OCI-LY7 (cell line): Measurements from ENCODE around the gene EHD4. TPM values are rescaled to one million over a fixed set of nuclear protein-coding genes. Genes with fewer than 3 reads are reported as not detected.

Source experiments
- BruUV-seq: library from RNA; stranded (reverse); fragments of 400-500 nt; replicated peaks from 2 replicates; lab custom pipeline; 2021; lab: Mats Ljungman, UMichigan
- CTCF ChIA-PET: fragments of 300-600 bp; sonication (Branson Sonifier 250); formaldehyde crosslinking; loops from one replicate; lab custom pipeline; 2022; ENCODE audit warnings: antibody characterized with exemption; ENCODE audit not compliant: unreplicated experiment; lab: Charles Lee
- POLR2A ChIA-PET: fragments of 300-600 bp; sonication (Branson Sonifier 250); formaldehyde crosslinking; loops from one replicate; lab custom pipeline; 2022; ENCODE audit warnings: antibody characterized with exemption; lab: Charles Lee
- DNase-seq: peaks from one replicate; pipeline ENCODE4 v3.0.0-alpha.2; 2015; ENCODE audit warnings: low spot score
- H2AFZ ChIP-seq: fragments of 200-600 bp; sonication (generic), shearing (Covaris generic); 2 replicates; pipeline ENCODE4 v1.6.1; 2014; ENCODE audit warnings: mild to moderate bottlenecking, antibody characterized with exemption, low read length, moderate library complexity
- H3K27ac ChIP-seq: fragments of 200-600 bp; sonication (generic); 2 replicates; pipeline ENCODE4 v1.5.1; 2014; ENCODE audit warnings: mixed run types, low read depth, mild to moderate bottlenecking, moderate library complexity, low read length, inconsistent platforms; ENCODE audit not compliant: poor library complexity, severe bottlenecking
- H3K36me3 ChIP-seq: fragments of 200-600 bp; sonication (generic); 2 replicates; pipeline ENCODE4 v1.6.1; 2014; ENCODE audit warnings: mild to moderate bottlenecking, antibody characterized with exemption, low read length, moderate library complexity, mixed read lengths; ENCODE audit not compliant: insufficient read depth
- H3K4me1 ChIP-seq: fragments of 200-600 bp; sonication (generic); 2 replicates; pipeline ENCODE4 v1.5.1; 2014; ENCODE audit warnings: mild to moderate bottlenecking, low read length; ENCODE audit not compliant: insufficient read depth, poor library complexity, severe bottlenecking
- H3K4me2 ChIP-seq: fragments of 200-600 bp; sonication (generic); 2 replicates; pipeline ENCODE4 v1.6.1; 2014; ENCODE audit warnings: mild to moderate bottlenecking, low read length
- H3K4me3 ChIP-seq: fragments of 200-600 bp; sonication (generic); 2 replicates; pipeline ENCODE4 v1.5.1; 2014; ENCODE audit warnings: mild to moderate bottlenecking, low read depth, low read length; ENCODE audit not compliant: poor library complexity, severe bottlenecking
- H3K79me2 ChIP-seq: fragments of 200-600 bp; sonication (generic); 2 replicates; pipeline ENCODE4 v1.6.1; 2016; ENCODE audit warnings: low read depth, mild to moderate bottlenecking, low read length, moderate library complexity, mixed read lengths; ENCODE audit not compliant: insufficient read depth
- H3K9me2 ChIP-seq: fragments of 200-600 bp; sonication (generic); 2 replicates; pipeline ENCODE4 v1.6.1; 2016; ENCODE audit warnings: mild to moderate bottlenecking, low read length, mixed read lengths; ENCODE audit not compliant: insufficient read depth
- H3K9me3 ChIP-seq: fragments of 200-600 bp; sonication (generic); 2 replicates; pipeline ENCODE4 v1.6.1; 2014; ENCODE audit warnings: mild to moderate bottlenecking, mixed run types, low read length, mixed read lengths
- H4K20me1 ChIP-seq: fragments of 200-600 bp; sonication (generic); 2 replicates; pipeline ENCODE4 v1.6.1; 2014; ENCODE audit warnings: mild to moderate bottlenecking, antibody characterized with exemption, low read length, moderate library complexity, mixed read lengths; ENCODE audit not compliant: insufficient read depth
- EZH2phosphoT487 ChIP-seq: fragments of 200-600 bp; sonication (generic); IDR thresholded peaks from 2 replicates; pipeline ENCODE4 v1.6.1; 2018; ENCODE audit warnings: low read depth, borderline replicate concordance, mild to moderate bottlenecking, mixed run types, antibody characterized with exemption, low read length, moderate library complexity, mixed read lengths
- intact Hi-C: fragments of 100-400 bp; cut with micrococcal nuclease; formaldehyde crosslinking; loops from one replicate; pipeline ENCODE4 v1.10.0; 2022; ENCODE audit not compliant: unreplicated experiment
- total RNA-seq, 2 experiments: library from RNA; depleted of rRNA in 1 of 2; stranded (reverse); fragments of >200 nt in 1 of 2; shearing (Covaris generic) in 1 of 2; gene quantifications; 2 replicates each; pipeline ENCODE4 v1.2.3, GENCODE V29; 2014 to 2022
- TF ChIP-seq, protein P1 (sequence below): fragments of 200-600 bp; sonication (generic); conservative IDR thresholded peaks from 2 replicates; pipeline ENCODE4 v1.5.1; 2014; ENCODE audit warnings: mild to moderate bottlenecking, antibody characterized with exemption, low read length, moderate library complexity, mixed read lengths

EHD4 gene
- total RNA-seq, 2 experiments from 2014 or later = 13.5 to 19.4 TPM

DNA sequence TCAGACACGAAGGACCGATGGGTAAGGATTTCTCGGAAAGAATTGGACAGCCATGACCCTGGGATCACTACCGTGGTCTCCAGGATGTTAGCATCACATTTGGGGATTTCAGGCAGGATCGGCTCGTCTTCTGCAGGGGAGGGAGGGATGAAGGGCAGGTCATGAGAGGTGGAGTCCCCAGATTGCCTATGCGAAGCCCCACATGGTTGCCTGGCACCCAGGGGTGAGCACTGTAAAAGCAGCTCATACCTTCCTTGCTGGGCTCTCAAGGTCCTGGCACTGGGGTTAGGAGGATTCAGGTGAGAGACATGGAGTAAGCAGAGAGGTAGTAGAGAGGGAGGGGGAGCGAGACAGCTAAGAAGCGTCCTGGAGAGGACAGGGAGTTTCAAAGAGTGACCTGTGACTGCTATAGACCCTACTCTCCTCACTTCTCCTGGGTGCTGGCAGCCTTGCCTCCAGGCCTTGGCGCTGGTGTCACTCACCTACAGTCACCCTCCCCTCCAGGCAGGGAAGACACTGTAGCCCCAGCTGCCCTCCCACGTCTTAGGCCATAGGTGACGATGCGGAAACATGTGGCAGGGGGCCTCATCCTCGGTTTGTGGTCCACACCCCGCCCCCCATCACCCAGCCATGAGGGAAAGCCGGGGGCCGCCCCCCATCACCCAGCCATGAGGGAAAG is 15.0 kb upstream of the EHD4 start:
- Histone ChIP-seq H3K27ac (no peak overlapping the region), H3K4me1 (no peaks in the 10 kb centered on the region), H3K9me2 (no peaks in the 10 kb centered on the region), H3K79me2 (no peaks in the 10 kb centered on the region), H4K20me1 (no peaks in the 10 kb centered on the region), H3K4me2 (no peak overlapping the region), H3K36me3 (no peaks in the 10 kb centered on the region), H2AFZ (no peak overlapping the region), H3K9me3 (no peaks in the 10 kb centered on the region), H3K4me3 (no peak overlapping the region)
- intact Hi-C loops = no loop called here
- BruUV-seq = no TSS peak
- CTCF ChIA-PET = no interaction called here
- POLR2A ChIA-PET = no interaction called here
- TF ChIP-seq, protein P1, sequence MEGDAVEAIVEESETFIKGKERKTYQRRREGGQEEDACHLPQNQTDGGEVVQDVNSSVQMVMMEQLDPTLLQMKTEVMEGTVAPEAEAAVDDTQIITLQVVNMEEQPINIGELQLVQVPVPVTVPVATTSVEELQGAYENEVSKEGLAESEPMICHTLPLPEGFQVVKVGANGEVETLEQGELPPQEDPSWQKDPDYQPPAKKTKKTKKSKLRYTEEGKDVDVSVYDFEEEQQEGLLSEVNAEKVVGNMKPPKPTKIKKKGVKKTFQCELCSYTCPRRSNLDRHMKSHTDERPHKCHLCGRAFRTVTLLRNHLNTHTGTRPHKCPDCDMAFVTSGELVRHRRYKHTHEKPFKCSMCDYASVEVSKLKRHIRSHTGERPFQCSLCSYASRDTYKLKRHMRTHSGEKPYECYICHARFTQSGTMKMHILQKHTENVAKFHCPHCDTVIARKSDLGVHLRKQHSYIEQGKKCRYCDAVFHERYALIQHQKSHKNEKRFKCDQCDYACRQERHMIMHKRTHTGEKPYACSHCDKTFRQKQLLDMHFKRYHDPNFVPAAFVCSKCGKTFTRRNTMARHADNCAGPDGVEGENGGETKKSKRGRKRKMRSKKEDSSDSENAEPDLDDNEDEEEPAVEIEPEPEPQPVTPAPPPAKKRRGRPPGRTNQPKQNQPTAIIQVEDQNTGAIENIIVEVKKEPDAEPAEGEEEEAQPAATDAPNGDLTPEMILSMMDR = no peak
- TF ChIP-seq EZH2phosphoT487 = no peak
- DNase-seq = no peak

DNA sequence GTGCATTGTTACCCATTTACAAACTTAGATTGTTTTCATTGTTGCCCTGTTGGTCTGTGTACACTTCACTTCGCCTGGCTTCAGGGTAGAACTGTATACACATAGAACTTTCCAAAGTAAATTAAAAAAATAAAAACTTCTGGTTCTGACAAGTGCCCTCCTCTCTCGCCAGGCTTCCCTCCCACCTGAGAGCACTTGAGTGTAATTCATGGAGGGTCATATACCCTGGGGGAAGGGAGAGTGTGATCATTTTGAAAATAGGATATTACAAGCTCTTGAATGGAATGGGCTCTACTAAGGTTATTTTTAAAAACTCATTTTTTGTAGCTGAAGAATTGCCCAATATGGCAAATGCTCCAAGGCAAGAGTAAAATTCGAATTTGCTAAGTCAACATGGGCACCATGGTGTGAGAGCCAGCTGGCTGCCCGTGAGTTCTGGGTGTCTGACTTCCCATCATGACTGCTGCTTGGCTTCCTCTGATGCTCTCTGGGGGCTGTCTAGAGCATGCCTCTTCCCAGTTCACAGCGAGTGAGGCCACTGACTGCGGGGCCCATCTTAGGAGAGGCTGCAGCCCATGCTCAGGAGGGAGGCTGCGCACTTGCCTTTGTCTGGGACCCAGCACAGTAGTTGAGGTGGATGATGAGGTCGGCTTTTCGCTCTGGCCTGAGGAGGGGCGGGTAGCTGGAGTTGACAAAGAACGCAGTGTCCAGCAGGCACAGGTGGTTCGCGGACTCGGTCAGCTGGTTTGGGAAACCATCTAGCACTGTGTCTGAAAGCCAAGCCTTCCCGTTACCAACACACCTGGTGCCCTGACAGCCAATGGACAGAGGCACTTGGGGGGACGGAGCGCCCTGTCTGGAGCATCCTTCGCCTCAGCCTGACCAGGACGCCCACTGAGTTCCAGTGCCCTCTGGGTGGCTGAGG is 13.1 kb upstream of the EHD4 start:
- no peak overlapping the region for H3K4me2 ChIP-seq
- no peaks in the 10 kb centered on the region for H3K36me3 ChIP-seq
- DNase-seq = no peak
- no peaks in the 10 kb centered on the region for H3K9me3 ChIP-seq
- H2AFZ ChIP-seq = no peak overlapping the region
- POLR2A ChIA-PET = interaction anchor here (0.6 kb wide), 1 partner anchor 67 kb away, joined by 4 read pairs; no protein-coding TSS in a partner anchor
- no peaks in the 10 kb centered on the region for H4K20me1 ChIP-seq
- BruUV-seq = no TSS peak
- TF ChIP-seq, protein P1 = no peak
- TF ChIP-seq EZH2phosphoT487 = no peak
- H3K79me2 ChIP-seq = no peaks in the 10 kb centered on the region
- CTCF ChIA-PET = interaction anchor here (0.9 kb wide), 1 partner anchor 148 kb away, joined by 3 read pairs; no protein-coding TSS in a partner anchor
- no peak overlapping the region for H3K27ac ChIP-seq
- intact Hi-C loops = no loop called here
- no peaks in the 10 kb centered on the region for H3K4me1 ChIP-seq
- no peaks in the 10 kb centered on the region for H3K9me2 ChIP-seq
- no peak overlapping the region for H3K4me3 ChIP-seq
